ENCODE measurements around the gene GDF11.
"Not testable (repeated sequence)": the region's sequence is repeated elsewhere in the genome, so short reads cannot be mapped to it uniquely, and the experiment has no call there.

GDF11 gene

DNA sequence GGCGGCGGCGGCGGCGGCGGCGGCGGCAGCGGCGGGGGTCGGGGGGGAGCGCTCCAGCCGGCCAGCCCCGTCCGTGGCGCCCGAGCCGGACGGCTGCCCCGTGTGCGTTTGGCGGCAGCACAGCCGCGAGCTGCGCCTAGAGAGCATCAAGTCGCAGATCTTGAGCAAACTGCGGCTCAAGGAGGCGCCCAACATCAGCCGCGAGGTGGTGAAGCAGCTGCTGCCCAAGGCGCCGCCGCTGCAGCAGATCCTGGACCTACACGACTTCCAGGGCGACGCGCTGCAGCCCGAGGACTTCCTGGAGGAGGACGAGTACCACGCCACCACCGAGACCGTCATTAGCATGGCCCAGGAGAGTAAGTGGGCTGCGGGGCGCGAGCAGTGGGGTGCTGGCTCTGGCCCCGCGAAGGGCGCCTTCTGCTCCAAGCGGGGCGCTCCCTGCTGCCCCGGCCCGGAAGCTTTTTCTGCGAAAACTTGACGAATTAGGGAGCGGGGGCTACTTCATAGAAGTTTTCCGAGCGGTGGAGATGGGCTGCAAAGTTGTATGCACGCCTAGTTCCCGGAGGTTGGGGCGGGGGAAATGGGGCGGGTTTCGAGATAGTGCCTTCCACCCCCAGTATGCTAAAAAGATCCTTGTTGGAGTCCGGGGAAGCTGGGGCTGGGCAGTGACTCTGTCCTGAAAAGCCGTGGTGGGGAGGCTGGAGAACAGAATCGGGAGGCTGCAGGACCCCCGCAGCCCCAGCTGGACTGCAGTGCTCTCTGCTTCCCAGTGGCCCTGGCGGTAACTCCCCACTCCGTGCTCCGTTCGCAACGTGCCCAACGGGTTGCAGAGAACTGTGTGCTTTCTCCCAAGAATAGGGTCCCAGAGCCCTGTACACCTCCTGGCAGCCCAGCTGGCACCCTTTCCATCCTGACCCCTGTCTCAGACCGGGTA is 751 bp downstream of the GDF11 start:
- peak; percentile 62 for DNase-seq

DNA sequence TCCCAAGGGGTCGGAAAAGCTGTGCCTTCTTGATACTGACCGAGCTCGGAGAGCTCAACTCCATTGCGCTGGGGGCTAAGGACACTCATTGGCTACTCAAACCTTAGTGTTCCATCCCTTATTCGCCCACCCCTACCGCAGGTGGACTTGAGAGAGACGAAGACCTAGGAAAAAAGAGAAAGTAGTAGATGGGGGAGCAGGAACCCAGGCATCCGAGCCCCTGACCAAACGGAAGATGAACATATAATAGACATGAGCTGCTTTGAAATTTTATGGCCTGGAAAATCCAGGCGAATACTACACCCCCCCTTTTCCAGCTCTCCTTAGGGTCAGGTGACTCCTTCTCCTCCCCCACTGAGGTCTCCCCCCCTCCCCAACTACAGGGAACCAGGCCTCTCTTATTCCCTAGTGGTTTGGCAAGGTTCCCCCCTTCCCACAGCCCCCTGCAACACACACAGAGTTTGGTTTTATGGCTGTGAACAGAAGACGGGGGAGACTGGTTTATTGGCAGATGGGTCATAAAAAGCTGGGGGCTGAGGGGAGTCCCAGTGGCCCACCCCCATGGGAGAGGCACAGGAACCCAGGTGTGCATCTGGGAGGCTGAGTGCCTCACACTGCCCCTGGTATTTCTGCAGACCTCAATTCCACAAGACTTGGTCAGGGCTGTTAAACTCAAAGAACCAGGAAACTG is 1.6 kb downstream of the GDF11 start:
- no peak for DNase-seq

GRCh38 chr12:55745361-55746173 is 2.6 kb downstream of the GDF11 start:
- no peak for DNase-seq

- DNase-seq, result no peak
These were observed 3.4 kb downstream of the GDF11 start for GRCh38 chr12:55746174-55746912.

DNA sequence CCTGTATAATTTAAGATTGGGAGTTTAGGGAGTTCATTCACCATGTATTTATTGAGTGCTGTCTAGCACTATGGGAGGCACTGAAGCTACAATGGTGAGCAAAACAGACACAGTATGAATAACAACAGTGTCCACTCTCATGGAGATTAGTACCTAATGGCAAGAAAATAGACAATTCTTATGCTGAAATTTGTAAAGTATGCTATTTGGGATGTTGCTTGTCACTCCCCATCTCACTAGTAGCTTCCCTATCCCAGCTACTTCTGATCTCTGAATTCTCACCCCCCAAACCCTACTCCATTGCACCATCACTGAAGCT is 4.0 kb downstream of the GDF11 start:
- no peak for DNase-seq

- no peak for DNase-seq
These were observed 5.5 kb downstream of the GDF11 start for GRCh38 chr12:55748230-55748993.

- DNase-seq, result no peak
These were observed 12.3 kb downstream of the GDF11 start for GRCh38 chr12:55755246-55755645.

GRCh38 chr12:55757701-55758100 is 14.8 kb downstream of the GDF11 start:
- no peak for DNase-seq

DNA sequence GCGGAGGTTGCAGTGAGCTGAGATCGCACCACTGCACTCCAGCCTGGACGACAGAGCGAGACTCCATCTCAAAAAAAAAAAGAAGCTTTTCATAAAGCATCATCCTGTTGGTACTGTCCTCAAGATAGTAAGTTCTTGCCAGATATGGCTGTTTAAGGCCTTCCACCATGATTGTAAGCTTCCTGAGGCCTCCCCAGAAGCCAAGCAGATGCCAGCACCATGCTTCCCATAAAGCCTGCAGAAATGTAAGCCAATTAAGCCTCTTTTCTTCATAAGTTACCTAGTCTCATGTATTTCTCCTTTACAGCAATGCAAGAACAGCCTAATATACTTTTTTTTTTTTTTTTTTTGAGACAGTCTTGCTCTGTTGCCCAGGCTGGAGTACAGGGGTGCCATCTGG is 15.7 kb downstream of the GDF11 start:
- DNase-seq, result not testable (repeated sequence)

DNA sequence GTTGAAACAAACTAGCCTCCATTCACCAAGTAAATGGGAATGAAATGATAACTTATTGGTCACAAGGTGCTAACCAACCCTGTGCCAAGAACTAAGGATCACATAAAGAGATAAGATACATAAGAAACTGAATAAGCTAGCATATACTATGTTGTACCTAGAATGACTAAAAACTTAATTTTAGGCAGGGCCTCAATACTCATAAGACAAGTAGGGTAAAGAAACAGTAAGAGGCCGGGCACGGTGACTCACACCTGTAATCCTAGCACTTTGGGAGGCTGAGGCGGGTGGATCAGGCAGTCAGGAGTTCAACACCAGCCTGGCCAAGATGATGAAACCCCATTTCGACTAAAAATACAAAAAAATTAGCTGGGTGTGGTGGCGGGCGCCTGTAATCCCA is 17.7 kb downstream of the GDF11 start:
- DNase-seq, result peak; percentile 77

GRCh38 chr12:55762646-55763045 is 19.7 kb downstream of the GDF11 start:
- DNase-seq, result no peak

- DNase-seq, result no peak
These were observed 22.9 kb downstream of the GDF11 start for GRCh38 chr12:55765736-55766290.

DNA sequence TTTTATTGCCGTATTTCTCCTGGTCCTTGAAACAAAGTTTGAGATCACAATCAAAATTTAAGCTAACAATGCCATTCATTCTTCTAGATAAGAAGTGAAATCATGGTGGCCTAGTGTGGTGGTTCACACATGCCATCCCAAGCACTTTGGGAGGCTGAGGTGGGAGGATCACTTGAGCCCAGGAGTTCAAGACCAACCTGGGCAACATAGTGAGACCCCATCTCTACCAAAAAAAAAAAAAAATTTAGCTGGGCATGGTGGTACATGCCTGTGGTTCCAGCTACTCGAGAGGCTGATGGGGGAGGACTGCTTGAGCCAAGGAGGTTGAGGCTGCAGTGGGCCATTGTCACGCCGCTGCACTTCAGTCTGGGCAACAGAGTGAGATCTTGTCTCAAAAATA is 24.2 kb downstream of the GDF11 start:
- no peak for DNase-seq

DNA sequence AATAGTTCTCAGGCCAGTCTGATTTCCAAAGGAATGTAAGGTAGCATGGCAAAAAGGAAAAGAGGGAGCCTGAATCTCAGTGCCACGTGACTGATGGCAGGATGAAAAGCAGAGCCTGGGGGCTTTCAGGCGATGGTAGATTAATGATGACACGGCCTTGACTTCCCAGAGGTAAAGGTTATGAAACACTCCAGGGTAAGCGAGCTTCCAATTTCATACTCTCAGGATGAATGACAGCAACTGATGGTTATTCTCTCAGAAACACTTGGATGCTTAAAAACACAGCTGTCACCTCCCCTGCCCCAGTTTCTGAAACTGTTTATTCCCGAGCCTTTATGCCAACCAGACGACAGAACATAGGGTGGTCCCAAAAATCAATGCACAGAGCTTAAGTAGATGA is 28.8 kb downstream of the GDF11 start:
- no peak for DNase-seq

- DNase-seq, result no peak
These were observed 34.9 kb downstream of the GDF11 start for GRCh38 chr12:55777856-55778255.

DNA sequence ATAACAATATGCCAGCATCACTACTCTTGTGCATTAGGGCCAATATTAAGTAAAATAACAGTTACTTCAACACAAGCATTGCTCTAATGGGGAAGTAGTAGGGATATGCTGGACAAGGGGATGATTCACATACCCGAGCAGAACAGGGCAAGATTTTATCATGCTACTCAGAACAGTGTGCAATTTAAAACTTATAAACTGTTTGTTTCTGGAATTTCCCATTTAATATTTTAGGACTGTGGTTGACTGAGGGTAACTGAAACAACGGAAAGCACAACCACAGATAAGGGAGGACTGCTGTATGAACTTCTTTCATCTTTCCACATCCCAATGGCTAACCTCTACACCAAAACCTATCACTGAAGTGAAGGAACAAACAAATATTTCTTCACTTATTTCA is 37.8 kb downstream of the GDF11 start:
- DNase-seq, result peak; percentile 5

DNA sequence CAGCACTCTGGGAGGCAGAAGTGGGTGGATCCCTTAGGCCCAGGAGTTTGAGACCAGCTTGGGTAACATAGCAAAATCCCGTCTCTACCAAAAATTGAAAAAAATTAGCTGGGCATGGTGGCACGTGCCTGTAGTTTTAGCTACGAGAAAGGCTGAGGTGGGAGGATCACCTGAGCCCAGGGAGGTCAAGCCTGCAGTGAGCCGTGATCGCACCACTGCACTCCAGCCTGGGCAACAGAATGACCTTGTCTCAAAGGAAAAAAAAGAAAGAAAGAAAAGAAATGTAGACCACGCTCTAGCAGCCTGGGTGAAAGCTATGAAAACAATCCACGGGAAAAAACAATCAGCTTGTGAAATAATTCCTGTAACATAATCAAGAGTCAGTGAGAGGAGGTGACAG is 45.6 kb downstream of the GDF11 start:
- DNase-seq, result no peak

GRCh38 chr12:55789171-55789570 is 46.2 kb downstream of the GDF11 start:
- DNase-seq, result no peak

GRCh38 chr12:55789893-55790292 is 47.0 kb downstream of the GDF11 start:
- DNase-seq, result no peak

DNA sequence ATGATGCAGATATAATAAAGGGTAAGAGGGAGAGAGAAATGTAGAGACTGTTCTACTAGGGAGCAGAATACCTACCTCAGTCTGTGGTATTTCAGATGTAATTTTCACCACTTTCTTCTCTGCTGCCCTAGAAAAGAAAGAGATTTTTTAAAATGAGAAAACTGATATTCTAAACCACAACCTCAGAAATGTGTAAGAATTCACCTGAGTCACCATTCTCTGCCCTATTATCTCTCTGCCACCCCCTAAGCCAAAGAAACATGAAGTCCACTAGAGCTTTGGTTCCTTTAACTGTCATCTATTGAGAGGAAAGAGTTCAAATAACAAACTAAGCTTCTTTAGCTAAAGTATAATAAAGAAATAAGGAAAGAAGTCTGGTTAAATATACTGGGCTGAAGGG is 53.0 kb downstream of the GDF11 start:
- peak; percentile 18 for DNase-seq

DNA sequence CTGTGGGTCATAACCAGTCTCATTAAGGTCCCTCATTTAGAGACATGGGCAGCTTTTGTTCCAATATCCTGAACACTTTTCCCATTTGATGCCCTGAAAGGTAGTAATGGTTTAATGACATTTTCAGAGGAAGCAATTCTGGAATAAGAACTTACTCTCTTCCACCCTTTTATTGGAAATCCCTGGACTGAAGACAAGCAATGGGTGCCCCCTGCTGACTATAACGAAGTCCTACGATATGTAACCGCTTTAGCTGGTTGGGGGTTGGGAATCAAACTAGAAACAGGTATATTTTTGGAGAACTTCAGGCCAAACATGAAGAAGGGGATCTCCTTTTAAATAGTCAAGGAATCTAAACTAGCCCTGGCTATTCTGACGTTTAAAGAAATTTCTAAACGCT is 54.1 kb downstream of the GDF11 start:
- DNase-seq, result peak; percentile 13

- DNase-seq, result no peak
These were observed 54.6 kb downstream of the GDF11 start for GRCh38 chr12:55797550-55797949.

Data from activated CD4-positive, alpha-beta T cell treated with anti-CD3 and anti-CD28 coated beads, Interleukin-10, Interleukin-2, amounts not matched to agents 100 ng/mL and 50 ng/mL, durations not matched to agents 16 hours and 8 hours (primary cell).